ENCODE data around the gene TACC2.
"Not testable (repeated sequence)": the region's sequence is repeated elsewhere in the genome, so short reads cannot be mapped to it uniquely, and the experiment has no call there.

Gene TACC2

GRCh38 chr10:122096181-122096580 is 107.2 kb downstream of the TACC2 start:
- not testable (repeated sequence) for DNase-seq (ENCODE audit: low read depth)

- DNase-seq (ENCODE audit: low read depth) = no peak
Measured at GRCh38 chr10:122096705-122097104, 107.7 kb downstream of the TACC2 start.

- no peak for DNase-seq (ENCODE audit: low read depth)
Measured at GRCh38 chr10:122097935-122098334, 109.0 kb downstream of the TACC2 start.

GRCh38 chr10:122098924-122099323 is 110.0 kb downstream of the TACC2 start:
- no peak for DNase-seq (ENCODE audit: low read depth)

GRCh38 chr10:122099562-122099961 is 110.6 kb downstream of the TACC2 start:
- DNase-seq (ENCODE audit: low read depth) = no peak

GRCh38 chr10:122102146-122102868 is 113.3 kb downstream of the TACC2 start:
- DNase-seq (ENCODE audit: low read depth) = no peak

GRCh38 chr10:122102869-122103525 is 114.0 kb downstream of the TACC2 start:
- no peak for DNase-seq (ENCODE audit: low read depth)

GRCh38 chr10:122103592-122103991 is 114.6 kb downstream of the TACC2 start:
- DNase-seq (ENCODE audit: low read depth) = no peak

- DNase-seq (ENCODE audit: low read depth) = not testable (repeated sequence)
Measured at GRCh38 chr10:122108786-122109185, 119.8 kb downstream of the TACC2 start.

- DNase-seq (ENCODE audit: low read depth) = no peak
Measured at GRCh38 chr10:122112021-122112616, 123.2 kb downstream of the TACC2 start.

- DNase-seq (ENCODE audit: low read depth) = no peak
Measured at GRCh38 chr10:122112625-122113160, 123.7 kb downstream of the TACC2 start.

GRCh38 chr10:122113161-122113944 is 124.4 kb downstream of the TACC2 start:
- DNase-seq (ENCODE audit: low read depth) = no peak

GRCh38 chr10:122113945-122114747 is 125.2 kb downstream of the TACC2 start:
- no peak for DNase-seq (ENCODE audit: low read depth)

- DNase-seq (ENCODE audit: low read depth) = no peak
Measured at GRCh38 chr10:122115874-122116273, 126.9 kb downstream of the TACC2 start.

- DNase-seq (ENCODE audit: low read depth) = no peak
Measured at GRCh38 chr10:122116331-122116730, 127.4 kb downstream of the TACC2 start.

GRCh38 chr10:122117475-122117874 is 128.5 kb downstream of the TACC2 start:
- DNase-seq (ENCODE audit: low read depth) = no peak

- no peak for DNase-seq (ENCODE audit: low read depth)
Measured at GRCh38 chr10:122120008-122120744, 131.2 kb downstream of the TACC2 start.

GRCh38 chr10:122121059-122121458 is 132.1 kb downstream of the TACC2 start:
- DNase-seq (ENCODE audit: low read depth) = no peak

- no peak for DNase-seq (ENCODE audit: low read depth)
Measured at GRCh38 chr10:122122493-122122892, 133.5 kb downstream of the TACC2 start.

- DNase-seq (ENCODE audit: low read depth) = no peak
Measured at GRCh38 chr10:122123186-122123585, 134.2 kb downstream of the TACC2 start.

GRCh38 chr10:122124342-122124741 is 135.4 kb downstream of the TACC2 start:
- DNase-seq (ENCODE audit: low read depth) = no peak

Measured in T-helper 22 cell (primary cell).